GM19438 (cell line): Measurements from ENCODE around the gene ZFP1.
"Not testable (repeated sequence)": the region's sequence is repeated elsewhere in the genome, so short reads cannot be mapped to it uniquely, and the experiment has no call there.

Source experiments
- ATAC-seq: cut with Tn5 transposase; IDR thresholded peaks from one replicate; pipeline ENCODE4 v1.9.1; 2021; ENCODE audit warnings: low read depth; ENCODE audit not compliant: unreplicated experiment

ZFP1 gene

DNA sequence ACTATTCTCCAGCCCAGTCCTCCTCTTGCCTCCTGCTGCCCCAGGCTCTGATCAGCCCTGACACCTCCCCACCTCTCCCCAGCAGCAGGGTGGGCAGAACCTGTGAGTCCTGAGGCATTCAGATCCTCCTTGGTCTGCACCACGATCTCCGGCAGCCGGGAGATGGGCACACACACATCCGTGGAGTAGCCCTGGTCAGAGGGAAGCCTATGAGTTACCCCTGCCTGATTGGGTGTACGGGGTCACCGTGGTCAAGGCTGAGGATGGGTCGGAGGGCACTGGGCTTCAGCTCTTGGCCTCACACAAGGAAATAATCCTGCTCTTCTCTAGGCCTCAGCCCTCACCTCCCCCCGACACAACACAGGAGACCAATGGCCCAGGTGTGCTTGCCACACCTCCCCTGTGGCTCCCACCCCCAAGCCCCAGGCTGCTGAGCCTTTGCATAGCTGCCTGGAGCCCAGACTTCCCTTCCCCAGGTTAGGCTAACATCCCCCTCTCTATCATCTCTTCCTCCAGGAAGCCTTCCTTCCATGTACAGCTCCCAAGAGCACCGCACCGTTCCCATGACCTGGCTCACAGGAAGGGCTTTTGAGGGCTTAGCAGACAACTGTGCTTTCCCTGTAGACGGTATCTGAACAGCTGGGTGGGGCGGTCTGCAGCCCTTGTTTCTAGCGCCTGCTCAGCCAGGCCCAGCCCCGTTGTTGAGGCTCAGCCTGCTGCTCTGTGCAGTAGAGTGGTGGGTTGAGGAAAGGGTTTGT lies 35.4 kb upstream of the ZFP1 start:
- no peak for ATAC-seq

DNA sequence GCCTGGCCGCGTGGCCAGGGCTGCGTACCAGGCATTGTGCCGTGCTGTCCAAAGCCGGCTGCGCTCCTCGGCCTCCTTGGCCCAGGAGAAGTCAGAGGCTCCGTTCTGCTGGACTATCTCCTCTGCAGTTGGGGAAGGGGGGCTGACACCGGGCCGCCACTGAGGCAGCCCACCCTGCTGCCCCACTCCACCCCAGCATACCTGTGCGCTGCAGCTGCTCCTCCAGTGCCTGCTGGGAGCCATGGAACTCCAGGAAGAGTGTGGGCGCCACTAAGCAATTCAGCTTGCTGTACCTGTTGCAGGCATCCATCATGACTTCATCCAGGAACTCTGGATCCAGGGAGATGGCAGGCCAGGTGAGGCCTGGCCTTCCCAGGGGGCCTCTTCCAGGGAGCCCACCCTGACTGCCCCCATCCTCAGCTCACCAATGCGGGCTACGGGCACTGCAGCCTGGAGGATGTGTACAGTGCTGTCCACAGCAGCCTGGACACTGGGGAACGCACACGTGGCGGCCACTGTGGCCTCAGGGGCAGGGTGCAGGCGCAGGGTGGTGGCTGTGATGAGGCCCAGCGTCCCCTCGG lies 34.7 kb upstream of the ZFP1 start:
- no peak for ATAC-seq

DNA sequence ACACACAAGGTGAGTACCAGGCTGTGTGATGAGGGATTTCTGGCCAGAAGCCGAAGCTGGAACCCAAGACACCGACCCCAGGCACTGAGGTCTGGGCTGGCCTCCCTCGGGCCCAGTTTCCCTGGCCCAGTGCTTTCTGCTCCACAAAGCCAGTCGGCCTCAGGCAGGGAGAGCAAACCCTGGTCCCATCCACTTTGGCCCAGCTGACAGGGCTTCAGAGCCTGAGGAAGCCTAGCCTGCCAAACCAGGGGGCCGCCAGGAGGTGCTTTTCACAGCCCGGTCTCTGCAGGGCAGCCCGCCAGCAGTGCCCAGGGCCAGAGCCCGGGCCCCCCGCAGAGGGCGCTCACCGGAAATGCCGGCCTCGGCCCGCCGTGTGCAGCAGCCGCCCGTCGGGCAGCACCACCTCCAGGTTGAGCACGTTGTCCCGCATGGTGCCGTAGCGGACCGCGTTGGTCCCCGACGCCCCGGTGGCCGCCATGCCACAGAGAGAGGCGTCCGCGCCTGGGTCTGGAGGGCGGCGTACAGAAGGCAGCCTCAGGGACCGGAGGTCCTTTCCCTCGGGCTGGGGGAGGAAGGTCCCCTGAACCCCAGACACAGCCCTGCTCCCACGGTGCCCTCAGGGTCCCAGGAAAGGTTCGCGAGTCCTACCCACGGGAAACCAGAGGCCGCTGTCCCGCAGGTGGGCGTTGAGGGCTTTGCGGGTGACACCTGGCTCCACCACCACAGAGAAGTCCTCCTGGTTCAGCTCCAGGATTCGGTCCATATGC lies 34.0 kb upstream of the ZFP1 start:
- no peak for ATAC-seq

DNA sequence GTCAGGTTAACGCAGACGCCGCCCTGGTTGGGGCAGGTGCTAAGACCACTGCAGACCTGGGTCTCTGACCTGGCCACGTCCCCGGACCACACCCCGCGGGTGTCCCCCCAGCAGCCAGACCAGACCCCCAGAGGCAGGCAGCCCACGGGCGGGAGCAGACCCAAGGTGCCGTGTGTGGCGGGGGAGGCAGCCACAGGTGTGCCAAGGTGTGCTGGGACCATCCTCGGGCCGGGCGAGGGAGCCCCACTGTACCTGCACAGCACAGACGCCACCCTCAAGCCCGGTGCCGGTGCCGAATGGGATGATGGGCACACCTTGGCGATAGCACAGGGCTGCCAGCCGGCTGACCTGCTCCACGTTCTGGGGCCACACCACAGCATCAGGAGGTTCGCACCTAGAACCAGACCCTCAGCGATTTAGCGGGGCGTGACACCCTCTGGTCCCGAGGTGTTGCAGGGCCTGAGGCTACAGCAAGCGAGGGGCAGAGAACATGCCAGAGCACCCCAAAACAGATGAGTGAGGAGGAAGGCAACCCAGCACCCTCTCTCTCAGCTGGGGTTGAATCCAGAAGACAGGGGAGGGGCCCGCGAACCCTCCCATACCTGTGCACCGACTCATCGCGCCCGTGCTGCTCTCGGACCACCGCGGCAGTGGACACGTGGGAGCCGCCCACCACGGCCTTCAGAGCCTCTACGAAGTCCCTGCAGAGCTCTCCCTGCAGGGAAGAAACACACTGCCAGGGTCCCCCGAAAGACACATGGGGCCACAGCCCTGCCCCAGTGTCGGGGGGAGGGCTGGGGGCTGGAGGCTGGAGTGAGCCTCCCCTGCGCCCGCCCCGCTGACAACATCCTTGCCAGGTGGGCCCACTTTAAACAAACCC lies 33.1 kb upstream of the ZFP1 start:
- no peak for ATAC-seq

DNA sequence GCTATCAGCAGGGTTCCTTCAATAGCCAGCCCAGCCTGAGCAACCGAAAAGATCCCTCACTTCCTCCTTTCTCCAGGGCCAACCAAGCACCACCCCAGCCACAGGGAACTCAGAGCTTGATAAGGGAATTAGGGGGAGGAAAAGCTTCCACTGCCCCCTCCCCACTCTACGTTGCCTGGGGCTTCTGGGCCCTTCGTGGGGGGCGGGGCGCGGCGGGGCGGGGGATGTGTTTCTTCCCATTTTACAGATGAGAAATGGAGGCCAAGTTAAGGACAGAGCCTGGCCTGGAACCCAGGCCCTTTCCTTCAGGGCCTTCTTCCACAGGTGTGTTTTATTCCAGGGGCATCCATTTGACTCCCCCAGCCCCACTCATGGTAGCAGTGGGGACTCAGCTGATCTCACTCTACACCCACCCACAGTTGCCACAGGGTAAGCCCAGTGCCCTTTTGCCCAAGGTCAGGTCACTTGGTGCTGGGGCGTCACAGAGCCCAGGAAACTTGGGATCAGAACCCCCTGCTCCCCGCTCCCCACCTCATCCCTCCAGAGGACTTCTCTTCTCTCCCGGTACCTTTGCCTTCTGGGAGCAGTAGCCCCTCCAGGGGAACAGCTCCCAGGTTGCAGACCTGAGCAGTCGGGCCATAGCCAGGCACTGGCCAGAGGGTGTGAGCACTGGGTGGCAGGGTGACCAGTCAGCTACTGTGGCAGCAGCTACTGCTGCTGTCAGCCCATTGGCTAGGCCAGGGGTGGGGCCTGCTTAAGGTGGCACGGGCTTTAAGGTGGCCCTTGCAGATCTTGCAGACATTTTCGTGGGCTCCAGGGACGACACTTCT lies 32.0 kb upstream of the ZFP1 start, which contains the start of gene LDHD:
LDHD (minus strand) TSS at position 700 of the 830 bp plus-strand sequence; CDS start at position 640, 60 bp downstream.
- no peak for ATAC-seq

DNA sequence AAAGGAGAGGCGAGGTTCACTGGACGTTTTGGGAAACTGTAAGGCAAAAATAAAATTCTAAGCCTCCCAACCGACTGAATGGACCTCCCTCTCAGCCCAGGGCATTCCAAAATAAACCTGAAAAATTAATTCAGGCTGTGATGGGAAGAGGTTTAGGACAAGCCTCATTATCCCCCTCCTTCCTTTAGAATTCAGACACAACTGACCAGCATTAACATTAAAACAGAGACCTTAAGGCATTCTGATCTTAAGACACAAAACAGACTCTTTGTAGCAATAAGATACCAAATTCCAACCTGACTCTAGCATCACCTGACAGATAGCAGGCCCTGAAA lies 31.4 kb upstream of the ZFP1 start:
- ATAC-seq: no peak

DNA sequence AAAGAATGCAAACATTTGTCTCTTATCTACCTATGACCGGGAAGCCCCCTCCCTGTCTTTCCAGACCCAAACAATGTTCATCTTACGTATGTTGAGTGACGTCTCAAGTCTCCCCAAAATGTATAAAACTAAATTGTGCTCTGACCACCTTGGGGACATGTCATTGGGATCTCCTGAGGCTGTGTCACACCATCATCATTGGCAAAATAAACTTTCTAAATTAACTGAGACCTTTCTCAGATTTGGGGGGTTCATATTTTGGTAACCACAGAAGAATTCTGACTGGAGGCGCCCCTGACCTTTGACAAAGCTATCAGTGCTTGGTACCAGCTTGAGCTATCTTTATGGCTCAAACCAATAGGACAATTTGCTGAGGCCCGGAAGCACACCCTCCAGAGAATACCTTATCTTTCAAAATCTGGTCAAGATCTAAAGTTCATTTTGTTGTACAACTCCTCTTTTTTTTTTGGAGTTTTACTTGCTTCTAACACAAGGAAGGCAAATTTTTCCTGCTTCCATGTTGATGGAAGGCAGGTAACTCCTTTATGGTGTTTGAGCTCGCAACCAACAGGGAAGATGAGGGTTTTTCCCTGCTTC lies 29.3 kb upstream of the ZFP1 start:
- no peak for ATAC-seq

DNA sequence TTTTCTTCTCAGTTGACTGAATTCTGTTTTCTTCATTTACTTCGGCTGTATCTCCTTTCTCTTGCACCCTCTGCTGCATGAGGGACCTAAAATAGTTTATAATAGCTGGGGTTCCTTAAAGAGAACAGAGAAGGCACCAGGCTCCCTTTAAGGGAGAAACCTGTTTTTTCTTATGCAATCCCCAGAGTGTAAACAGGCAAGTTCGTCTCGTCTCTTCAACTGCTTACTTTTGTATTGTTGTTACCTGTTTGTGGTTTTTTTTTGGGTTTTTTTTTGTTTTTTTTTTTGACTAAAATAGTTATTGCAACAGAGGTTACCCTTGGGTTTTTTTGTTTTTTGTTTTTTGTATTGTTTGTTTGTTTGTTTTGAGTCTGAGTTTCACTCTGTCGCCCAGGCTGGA lies 28.1 kb upstream of the ZFP1 start:
- no peak for ATAC-seq

DNA sequence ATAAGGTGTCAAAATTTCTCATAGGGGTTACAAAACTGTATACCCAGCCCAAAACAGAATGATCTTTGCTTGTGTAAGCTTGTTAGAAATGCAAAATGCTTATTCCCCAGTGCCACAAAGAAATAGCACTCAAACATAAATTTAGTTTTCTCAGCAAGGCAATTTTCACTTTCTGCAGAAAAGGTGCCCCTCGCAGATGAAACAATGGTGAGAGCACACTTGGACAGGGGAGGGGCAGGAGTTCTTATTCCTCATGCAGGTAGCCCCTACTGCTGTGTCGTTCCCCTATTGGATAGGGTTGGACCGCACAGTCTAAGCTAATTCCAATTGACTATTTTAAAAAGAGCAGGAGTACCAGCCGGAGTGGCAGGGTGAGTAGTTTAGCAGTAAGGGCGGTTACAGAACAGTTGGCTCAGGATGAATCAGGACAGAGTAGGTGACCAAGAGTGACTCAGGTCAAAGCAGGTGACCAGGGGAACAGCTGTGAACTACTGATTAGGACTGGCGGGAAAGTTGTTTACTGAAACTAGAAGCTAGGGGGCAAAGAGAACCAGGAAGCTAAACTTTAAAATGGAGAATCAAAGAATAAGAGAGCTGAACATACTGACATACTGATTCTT lies 26.3 kb upstream of the ZFP1 start:
- ATAC-seq: no peak

DNA sequence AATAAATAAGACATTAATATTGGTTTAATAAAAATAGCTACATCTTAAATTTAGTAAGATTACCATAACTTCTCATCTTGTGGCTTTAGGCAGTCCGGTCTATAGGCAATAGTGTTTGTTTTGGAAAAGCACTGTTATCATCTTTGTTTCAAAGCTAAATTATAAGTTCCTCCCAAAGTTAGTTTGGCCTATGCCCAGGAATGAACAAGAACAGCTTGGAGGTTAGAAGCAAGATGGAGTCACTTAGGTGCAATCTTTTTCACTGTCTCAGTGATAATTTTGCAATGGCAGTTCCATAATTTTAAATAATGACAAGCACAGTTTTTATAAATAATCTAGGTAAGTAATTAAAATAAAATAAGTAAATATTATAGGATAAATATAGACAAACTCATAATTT lies 25.7 kb upstream of the ZFP1 start:
- no peak for ATAC-seq

DNA sequence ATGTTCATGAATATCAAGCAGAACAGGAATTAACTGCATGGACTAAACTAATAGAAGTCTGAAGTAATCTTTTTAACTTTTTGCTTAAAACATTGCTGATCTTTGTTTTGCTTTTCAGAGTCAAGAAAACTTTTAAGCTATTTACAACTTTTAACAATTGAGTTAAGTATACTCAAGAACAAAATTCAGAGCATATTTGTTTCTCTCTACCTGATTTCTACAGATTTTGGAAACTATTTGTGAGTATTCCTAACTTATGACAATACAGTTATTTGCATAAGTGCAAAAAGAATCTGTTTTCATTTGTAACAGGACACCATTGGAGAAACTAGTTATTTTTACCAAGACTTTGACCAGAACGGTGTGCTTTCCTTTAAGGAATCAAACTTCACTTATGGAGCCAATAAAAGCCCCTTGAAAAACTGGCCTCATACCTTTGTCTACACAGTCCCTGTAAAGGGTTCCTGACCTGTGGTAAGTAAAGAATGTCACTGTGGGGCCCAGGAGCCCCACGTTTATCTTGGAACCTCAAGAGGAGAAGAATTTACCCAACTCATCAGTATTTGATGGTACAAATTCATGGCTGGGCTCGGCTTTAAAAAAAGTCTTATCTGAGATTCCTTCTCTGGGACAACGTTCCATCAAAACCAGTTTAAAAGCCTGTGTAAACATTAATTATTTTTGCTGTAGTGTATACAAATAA lies 20.5 kb upstream of the ZFP1 start:
- ATAC-seq: no peak

DNA sequence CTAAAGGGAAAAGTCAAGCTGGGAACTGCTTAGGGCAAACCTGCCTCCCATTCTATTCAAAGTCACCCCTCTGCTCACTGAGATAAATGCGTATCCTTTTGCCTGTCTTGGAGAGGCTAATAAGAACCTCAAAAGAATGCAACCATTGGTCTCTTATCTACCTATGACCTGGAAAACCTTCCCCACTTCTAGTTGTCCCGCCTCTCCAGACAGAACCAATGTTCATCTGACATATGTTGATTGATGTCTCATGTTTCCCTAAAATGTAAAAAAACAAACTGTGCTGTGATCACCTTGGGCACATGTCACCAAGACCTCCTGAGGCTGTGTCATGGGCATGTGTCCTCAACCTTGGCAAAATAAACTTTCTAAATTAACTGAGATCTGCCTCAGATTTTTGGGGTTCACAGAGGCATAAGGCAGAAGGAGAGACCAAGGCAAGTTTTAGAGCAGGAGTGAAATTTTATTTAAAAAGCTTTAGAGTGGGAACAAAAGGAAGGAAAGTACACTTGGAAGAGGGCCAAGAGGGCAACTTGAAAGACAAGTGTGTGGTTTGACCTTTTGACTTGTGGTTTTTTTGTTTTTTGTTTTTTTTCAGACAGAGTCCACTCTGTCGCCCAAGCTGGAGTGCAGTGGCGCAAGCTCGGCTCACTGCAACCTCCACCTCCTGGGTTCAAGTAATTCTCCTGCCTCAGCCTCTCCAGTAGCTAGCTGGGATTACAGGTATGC lies 18.7 kb upstream of the ZFP1 start:
- ATAC-seq: not testable (repeated sequence)

DNA sequence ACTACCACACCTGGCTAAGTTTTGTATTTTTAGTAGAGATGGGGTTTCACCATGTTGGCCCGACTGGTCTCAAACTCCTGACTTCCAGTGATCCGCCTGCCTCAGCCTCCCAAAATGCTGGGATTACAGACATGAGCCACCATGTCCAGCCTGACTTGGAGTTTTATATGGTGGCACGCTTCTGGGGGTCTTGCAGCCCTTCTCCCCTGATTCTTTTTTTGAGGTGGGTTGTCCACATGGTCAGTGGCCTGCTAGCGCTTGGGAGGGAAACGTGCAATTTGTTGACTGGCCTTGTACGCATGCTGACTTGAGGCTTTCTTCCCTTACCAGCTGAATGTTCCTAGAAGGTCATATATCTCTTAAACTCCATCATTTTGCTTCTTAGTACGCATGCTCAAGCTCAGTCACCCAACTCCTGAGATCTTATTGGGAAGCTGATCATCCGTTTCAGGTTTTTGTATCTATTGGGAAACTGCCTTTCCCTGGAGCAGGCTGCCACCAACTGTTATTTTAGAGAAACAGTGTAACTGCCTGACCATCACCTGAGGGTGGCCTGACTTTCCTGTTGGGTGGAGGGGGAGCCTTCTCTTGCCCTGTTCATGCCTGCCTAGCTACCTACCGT lies 18.1 kb upstream of the ZFP1 start:
- no peak for ATAC-seq

DNA sequence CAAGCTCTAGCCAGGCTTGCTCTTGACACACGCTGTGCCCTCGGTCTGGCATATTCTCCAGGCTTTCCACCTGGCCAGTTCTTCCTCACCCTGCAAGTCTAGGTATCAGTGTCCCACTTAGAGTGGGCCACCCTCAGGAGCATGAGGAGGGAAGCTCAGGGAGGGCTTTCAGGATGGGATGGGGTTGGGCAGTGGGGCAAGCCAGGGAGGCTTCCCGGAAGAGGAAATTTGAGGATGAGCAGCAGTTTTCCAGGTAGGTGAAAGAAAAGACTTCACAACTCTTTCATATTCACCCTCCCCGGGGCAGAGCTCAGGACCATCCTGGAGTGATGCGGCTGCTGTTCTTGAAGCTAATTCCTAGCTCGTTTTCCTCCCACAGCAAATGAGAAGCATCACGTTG lies 17.2 kb upstream of the ZFP1 start:
- no peak for ATAC-seq

DNA sequence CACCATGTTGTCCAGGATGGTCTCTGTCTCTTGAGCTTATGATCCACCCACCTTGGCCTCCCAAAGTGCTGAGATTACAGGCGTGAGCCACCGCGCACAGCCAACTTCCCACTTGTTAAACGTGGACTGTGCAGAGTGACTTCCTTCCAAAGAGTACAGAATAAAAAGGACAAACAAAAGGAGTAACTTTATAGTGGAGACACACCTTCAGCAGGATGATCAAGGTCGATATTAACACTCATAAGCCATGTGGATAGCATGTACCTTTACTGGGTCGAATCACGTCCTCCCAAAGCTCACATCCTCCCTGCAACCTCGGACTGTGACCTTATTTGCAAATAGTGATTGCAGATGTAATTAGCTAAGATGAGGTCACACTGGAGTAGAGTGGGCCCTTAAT lies 10.1 kb upstream of the ZFP1 start:
- ATAC-seq: no peak

DNA sequence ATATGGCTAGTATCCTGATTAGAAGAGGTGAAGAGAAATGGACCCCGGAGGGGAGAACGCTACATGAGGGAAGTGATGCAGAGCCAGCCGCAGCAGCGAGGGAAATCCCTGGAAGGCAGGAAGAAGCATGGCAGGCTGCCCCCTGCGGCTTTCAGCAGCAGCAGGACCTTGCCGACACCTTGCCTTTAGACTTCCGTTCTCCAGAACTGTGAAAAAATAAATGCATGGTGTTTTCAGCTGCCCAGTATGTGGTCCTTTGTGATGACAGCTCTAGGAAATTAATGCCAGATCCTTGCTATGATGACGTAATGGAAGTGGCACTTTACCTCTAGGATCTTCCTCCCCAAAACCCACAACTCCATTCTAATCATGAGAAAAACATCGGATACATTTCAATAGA lies 9.7 kb upstream of the ZFP1 start:
- no peak for ATAC-seq

DNA sequence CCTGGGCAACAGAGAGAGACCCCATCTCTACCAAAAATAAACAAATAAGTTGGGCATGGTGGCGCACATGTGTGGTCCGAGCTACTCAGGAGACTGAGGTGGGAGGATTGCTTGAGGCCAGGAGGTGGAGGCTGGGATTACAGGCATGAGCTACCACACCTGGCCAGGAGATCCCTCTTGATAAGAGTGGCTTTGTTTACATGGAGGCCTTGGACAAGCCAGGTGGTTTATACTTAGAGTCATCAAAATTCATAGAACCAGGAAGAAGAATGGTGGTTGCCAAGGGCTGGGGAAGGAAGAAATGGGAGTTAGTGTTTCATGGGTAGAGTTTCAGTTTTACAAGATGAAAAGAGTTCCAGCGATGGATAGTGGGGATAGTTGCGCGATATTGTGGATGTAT lies 8.8 kb upstream of the ZFP1 start:
- no peak for ATAC-seq

DNA sequence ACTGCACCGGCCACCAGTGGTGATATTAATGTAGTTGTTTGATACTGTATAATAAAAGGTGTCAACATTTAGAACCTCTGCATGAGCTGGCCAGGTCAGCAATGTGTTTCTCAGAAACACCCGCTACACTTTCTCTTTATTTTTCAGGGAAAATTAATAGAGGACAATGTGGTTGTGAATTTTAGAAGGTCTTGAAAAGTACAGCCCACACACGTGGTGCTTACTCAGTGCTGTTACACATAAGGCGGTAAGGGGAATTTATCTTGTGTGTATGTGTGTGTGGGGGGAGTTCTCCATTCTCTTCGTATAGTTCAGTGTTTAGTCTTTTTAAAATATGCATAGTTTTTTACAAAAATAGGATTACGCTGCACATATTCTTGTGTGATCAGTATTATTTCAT lies 4.4 kb upstream of the ZFP1 start:
- ATAC-seq: no peak
